ENCODE results near the gene ASIC4.

DNA sequence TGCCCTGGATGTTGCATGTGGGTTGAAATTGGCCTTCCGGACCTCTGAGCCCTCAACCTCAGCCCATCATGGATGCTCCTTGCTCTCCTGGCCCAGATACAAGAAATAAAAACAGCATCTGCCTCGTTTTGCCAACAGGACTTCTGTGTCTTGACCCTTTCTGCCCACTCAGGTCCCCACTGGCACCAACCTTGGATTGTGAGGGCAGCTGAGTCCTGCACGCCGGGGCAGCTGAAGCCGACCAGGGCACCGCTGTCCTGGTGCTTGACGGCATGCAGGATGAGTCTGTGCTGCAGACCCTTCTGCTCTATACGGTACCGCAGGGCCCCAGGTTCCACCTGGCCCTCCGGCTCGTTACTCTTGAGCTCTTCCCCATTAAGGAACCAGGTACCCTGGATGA, 52.4 kb downstream of the ASIC4 start:
- TF ChIP-seq POLR2AphosphoS5 (IDR thresholded peaks at IDR 0.05; ENCODE audit: low read depth, low read length) = no peak
- TF ChIP-seq, protein P1, sequence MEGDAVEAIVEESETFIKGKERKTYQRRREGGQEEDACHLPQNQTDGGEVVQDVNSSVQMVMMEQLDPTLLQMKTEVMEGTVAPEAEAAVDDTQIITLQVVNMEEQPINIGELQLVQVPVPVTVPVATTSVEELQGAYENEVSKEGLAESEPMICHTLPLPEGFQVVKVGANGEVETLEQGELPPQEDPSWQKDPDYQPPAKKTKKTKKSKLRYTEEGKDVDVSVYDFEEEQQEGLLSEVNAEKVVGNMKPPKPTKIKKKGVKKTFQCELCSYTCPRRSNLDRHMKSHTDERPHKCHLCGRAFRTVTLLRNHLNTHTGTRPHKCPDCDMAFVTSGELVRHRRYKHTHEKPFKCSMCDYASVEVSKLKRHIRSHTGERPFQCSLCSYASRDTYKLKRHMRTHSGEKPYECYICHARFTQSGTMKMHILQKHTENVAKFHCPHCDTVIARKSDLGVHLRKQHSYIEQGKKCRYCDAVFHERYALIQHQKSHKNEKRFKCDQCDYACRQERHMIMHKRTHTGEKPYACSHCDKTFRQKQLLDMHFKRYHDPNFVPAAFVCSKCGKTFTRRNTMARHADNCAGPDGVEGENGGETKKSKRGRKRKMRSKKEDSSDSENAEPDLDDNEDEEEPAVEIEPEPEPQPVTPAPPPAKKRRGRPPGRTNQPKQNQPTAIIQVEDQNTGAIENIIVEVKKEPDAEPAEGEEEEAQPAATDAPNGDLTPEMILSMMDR (IDR thresholded peaks at IDR 0.05) = no peak
- TF ChIP-seq SIN3A (IDR thresholded peaks at IDR 0.05; ENCODE audit: borderline replicate concordance, insufficient read depth, low read depth, low read length) = no peak
- TF ChIP-seq, protein P2, sequence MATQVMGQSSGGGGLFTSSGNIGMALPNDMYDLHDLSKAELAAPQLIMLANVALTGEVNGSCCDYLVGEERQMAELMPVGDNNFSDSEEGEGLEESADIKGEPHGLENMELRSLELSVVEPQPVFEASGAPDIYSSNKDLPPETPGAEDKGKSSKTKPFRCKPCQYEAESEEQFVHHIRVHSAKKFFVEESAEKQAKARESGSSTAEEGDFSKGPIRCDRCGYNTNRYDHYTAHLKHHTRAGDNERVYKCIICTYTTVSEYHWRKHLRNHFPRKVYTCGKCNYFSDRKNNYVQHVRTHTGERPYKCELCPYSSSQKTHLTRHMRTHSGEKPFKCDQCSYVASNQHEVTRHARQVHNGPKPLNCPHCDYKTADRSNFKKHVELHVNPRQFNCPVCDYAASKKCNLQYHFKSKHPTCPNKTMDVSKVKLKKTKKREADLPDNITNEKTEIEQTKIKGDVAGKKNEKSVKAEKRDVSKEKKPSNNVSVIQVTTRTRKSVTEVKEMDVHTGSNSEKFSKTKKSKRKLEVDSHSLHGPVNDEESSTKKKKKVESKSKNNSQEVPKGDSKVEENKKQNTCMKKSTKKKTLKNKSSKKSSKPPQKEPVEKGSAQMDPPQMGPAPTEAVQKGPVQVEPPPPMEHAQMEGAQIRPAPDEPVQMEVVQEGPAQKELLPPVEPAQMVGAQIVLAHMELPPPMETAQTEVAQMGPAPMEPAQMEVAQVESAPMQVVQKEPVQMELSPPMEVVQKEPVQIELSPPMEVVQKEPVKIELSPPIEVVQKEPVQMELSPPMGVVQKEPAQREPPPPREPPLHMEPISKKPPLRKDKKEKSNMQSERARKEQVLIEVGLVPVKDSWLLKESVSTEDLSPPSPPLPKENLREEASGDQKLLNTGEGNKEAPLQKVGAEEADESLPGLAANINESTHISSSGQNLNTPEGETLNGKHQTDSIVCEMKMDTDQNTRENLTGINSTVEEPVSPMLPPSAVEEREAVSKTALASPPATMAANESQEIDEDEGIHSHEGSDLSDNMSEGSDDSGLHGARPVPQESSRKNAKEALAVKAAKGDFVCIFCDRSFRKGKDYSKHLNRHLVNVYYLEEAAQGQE (IDR thresholded peaks at IDR 0.05; ENCODE audit: insufficient read depth in 1 of 2, low read depth in 2 of 2, low read length in 1 of 2) = no peak
- no peak for TF ChIP-seq TCF7L2 (IDR thresholded peaks at IDR 0.05; ENCODE audit: low read depth, low read length)
